B cell (primary cell): Measurements from ENCODE around the gene A1BG. TPM values are rescaled to one million over a fixed set of nuclear protein-coding genes. Genes with fewer than 3 reads are reported as not detected.

ENCODE experiments used
- ATAC-seq: fragments of 200-7000 bp; cut with Tn5 transposase; one replicate; pipeline ENCODE4 v1.10.0; 2021; ENCODE audit warnings: low read depth, mild to moderate bottlenecking, moderate number of reproducible peaks, moderate library complexity
- CTCF ChIA-PET: fragments of 350-600 bp; sonication (Branson Sonifier 250); formaldehyde crosslinking; loops from one replicate; lab custom pipeline; 2021; ENCODE audit warnings: antibody characterized with exemption, inconsistent platforms; lab: Charles Lee
- POLR2A ChIA-PET: fragments of 350-600 bp; sonication (Branson Sonifier 250); formaldehyde crosslinking; loops from one replicate; lab custom pipeline; 2021; ENCODE audit warnings: antibody characterized with exemption; lab: Charles Lee
- DNase-seq: peaks from one replicate; pipeline ENCODE4 v3.0.0; 2013
- H2AFZ ChIP-seq: 2 replicates; pipeline ENCODE4 v1.6.1; 2012; ENCODE audit warnings: mild to moderate bottlenecking, low read depth, low read length; ENCODE audit not compliant: insufficient read depth, poor library complexity, severe bottlenecking
- H3K27ac ChIP-seq, 2 donors: 1 replicate in 1 of 2; 2 replicates in 1 of 2; pipeline ENCODE4 v1.5.1; 2012 to 2013; ENCODE audit warnings: low read length in 2 of 2, mild to moderate bottlenecking in 2 of 2, moderate library complexity in 1 of 2
- H3K27me3 ChIP-seq, 4 experiments: fragments of 200-600 bp in 1 of 4; sonication (generic) in 1 of 4; replicated peaks in 1 of 4; 1 replicate in 2 of 4; 2 replicates in 2 of 4; pipeline versions ENCODE4 v1.6.1 to v1.7.0; 2013 to 2016; ENCODE audit warnings: low read length in 3 of 4, mild to moderate bottlenecking in 2 of 4, mixed read lengths in 1 of 4, moderate library complexity in 1 of 4; ENCODE audit not compliant: insufficient read depth in 4 of 4, control insufficient read depth in 3 of 4; ENCODE audit errors: control extremely low read depth in 1 of 4
- H3K36me3 ChIP-seq, 2 experiments: replicated peaks in 1 of 2; 1 replicate in 1 of 2; 2 replicates in 1 of 2; pipeline versions ENCODE4 v1.6.1 to v1.7.1; 2013; ENCODE audit warnings: low read length in 1 of 2; ENCODE audit not compliant: insufficient read depth in 2 of 2, control insufficient read depth in 1 of 2; ENCODE audit errors: control extremely low read depth in 1 of 2, extremely low read depth in 1 of 2
- H3K4me1 ChIP-seq, 2 donors: fragments of 200-600 bp in 1 of 2; sonication (generic) in 1 of 2; 1 replicate in 1 of 2; 2 replicates in 1 of 2; pipeline versions ENCODE4 v1.5.1 to v1.6.1; 2013 to 2017; ENCODE audit warnings: low read length in 2 of 2; ENCODE audit not compliant: control insufficient read depth in 2 of 2, insufficient read depth in 2 of 2
- H3K4me2 ChIP-seq: replicated peaks from 2 replicates; pipeline ENCODE3; 2012; ENCODE audit warnings: mild to moderate bottlenecking, low read depth, low read length; ENCODE audit not compliant: poor library complexity, severe bottlenecking
- H3K4me3 ChIP-seq, 5 experiments: fragments of 200-600 bp in 1 of 5; sonication (generic) in 1 of 5; 1 replicate in 3 of 5; 2 replicates in 2 of 5; pipeline versions ENCODE4 v1.5.1 to v1.7.0; 2011 to 2016; ENCODE audit warnings: low read length in 4 of 5, mild to moderate bottlenecking in 4 of 5, low read depth in 2 of 5, control low read depth in 1 of 5, moderate library complexity in 1 of 5; ENCODE audit not compliant: insufficient read depth in 1 of 5; ENCODE audit errors: control extremely low read depth in 1 of 5, extremely low read depth in 1 of 5
- H3K79me2 ChIP-seq: fragments of 200-600 bp; sonication (generic); one replicate; pipeline ENCODE4 v1.6.0; 2016; ENCODE audit warnings: low read length; ENCODE audit not compliant: control insufficient read depth, insufficient read depth
- H3K9ac ChIP-seq: fragments of 200-600 bp; sonication (generic); 2 replicates; pipeline ENCODE4 v1.6.1; 2017; ENCODE audit warnings: mild to moderate bottlenecking, low read length, moderate library complexity
- H3K9me3 ChIP-seq, 3 donors: one replicate each; pipeline versions ENCODE4 v1.6.1 to v1.7.1; 2013; ENCODE audit warnings: low read length in 2 of 3; ENCODE audit not compliant: control insufficient read depth in 2 of 3, insufficient read depth in 1 of 3; ENCODE audit errors: control extremely low read depth in 1 of 3
- H4K20me1 ChIP-seq: 2 replicates; pipeline ENCODE4 v1.6.0; 2012; ENCODE audit warnings: mild to moderate bottlenecking, low read length; ENCODE audit not compliant: insufficient read depth, control insufficient read depth, poor library complexity, severe bottlenecking
- H3K27ac Mint-ChIP-seq: one replicate; pipeline ENCODE4 v1.8.0; 2021; ENCODE audit warnings: mixed read lengths
- H3K27me3 Mint-ChIP-seq: one replicate; pipeline ENCODE4 v1.8.0; 2021; ENCODE audit warnings: mixed read lengths
- H3K4me1 Mint-ChIP-seq: one replicate; pipeline ENCODE4 v1.8.0; 2021; ENCODE audit warnings: mixed read lengths
- H3K4me3 Mint-ChIP-seq: one replicate; pipeline ENCODE4 v1.8.0; 2021; ENCODE audit warnings: mixed read lengths
- H3K9me3 Mint-ChIP-seq: one replicate; pipeline ENCODE4 v1.8.0; 2022; ENCODE audit warnings: mixed read lengths; ENCODE audit not compliant: insufficient read depth
- CTCF ChIP-seq: fragments of 200-600 bp; IDR thresholded peaks from one replicate; pipeline ENCODE4 v1.8.0; 2022; ENCODE audit warnings: antibody characterized with exemption, mild to moderate bottlenecking
- EZH2 ChIP-seq: IDR thresholded peaks from 2 replicates; pipeline ENCODE4 v1.6.1; 2012; ENCODE audit warnings: borderline replicate concordance, low read depth, mild to moderate bottlenecking, moderate library complexity, low read length; ENCODE audit not compliant: insufficient read depth, poor library complexity, severe bottlenecking
- WGBS: methylation state at CpG from one replicate; pipeline ENCODE4 v1.1.5; 2013; ENCODE audit warnings: missing lambda C conversion rate; ENCODE audit not compliant: insufficient coverage; 5-methylcytosine and 5-hydroxymethylcytosine counted together
- intact Hi-C: fragments of 100-400 bp; cut with micrococcal nuclease; formaldehyde crosslinking; loops from one replicate; pipeline ENCODE4 v1.10.0; 2022
- polyA plus RNA-seq: library from polyadenylated mRNA; depleted of rRNA; stranded (reverse); fragments of >200 nt; gene quantifications from 2 replicates; pipeline ENCODE4 v1.2.3, GENCODE V29; 2012
- small RNA-seq: library from RNA; depleted of rRNA; stranded (forward); fragments of <200 nt; gene quantifications from one replicate; pipeline ENCODE3, GENCODE V24; 2012; ENCODE audit warnings: low replicate concordance, low read depth; ENCODE audit not compliant: insufficient read length
- total RNA-seq, 2 donors: library from RNA; stranded (reverse); fragments of 120-200 nt in 1 of 2; gene quantifications; 1 replicate in 1 of 2; 2 replicates in 1 of 2; pipeline versions ENCODE4 v1.2.3 to v1.2.4, GENCODE V29; 2013 to 2022

Gene A1BG
- total and polyA plus RNA-seq, 2 donors (not counting 1 experiment from before 2014, with no cell fraction given): 18.4 to 52.6 TPM

- ChIA-PET CTCF (interaction anchor here (0.6 kb wide), 1 partner anchor 280 kb away, joined by 4 read pairs; no protein-coding TSS in a partner anchor), POLR2A (no interaction called here)
- H2AFZ ChIP-seq: no peak overlapping the region
- H4K20me1 ChIP-seq: no peaks in the 10 kb centered on the region
- peaks cover 0 to 13% of the 10 kb centered on the region in 2 experiments for H3K36me3 ChIP-seq
- ATAC-seq (no peak), DNase-seq (no peak)
- H3K79me2 ChIP-seq: peaks cover 25% of the 10 kb centered on the region
- H3K27ac Mint-ChIP-seq: no peak overlapping the region
- TF ChIP-seq CTCF (no peak), EZH2 (no peak)
- peaks cover 4 to 8% of the 10 kb centered on the region in 2 donors for H3K4me1 ChIP-seq
- H3K27me3 Mint-ChIP-seq: no peaks in the 10 kb centered on the region
- peaks cover 13% of the 10 kb centered on the region for H3K4me1 Mint-ChIP-seq
- H3K9ac ChIP-seq: no peak overlapping the region
- WGBS: 97% methylated on average over 7 of the region's 7 CpGs
- H3K9me3 Mint-ChIP-seq: no peaks in the 10 kb centered on the region
- no peak overlapping the region for H3K4me3 ChIP-seq
- no peak overlapping the region for H3K27ac ChIP-seq
- peaks cover 0 to 31% (median 0%) of the 10 kb centered on the region in 3 donors for H3K9me3 ChIP-seq
- H3K27me3 ChIP-seq: no peaks in the 10 kb centered on the region
- intact Hi-C loops: no loop called here
- H3K4me2 ChIP-seq: no peak overlapping the region
- no peak overlapping the region for H3K4me3 Mint-ChIP-seq
Observed at GRCh38 chr19:58300620-58301019, 52.7 kb downstream of the A1BG start.

- Histone ChIP-seq H3K79me2 (peaks cover 22% of the 10 kb centered on the region), H3K4me1 (no peaks in the 10 kb centered on the region), H3K4me3 (no peak overlapping the region), H3K9me3 (peaks cover 0 to 67% (median 18%) of the 10 kb centered on the region in 3 donors), H3K4me2 (no peak overlapping the region), H4K20me1 (no peaks in the 10 kb centered on the region), H2AFZ (no peak overlapping the region), H3K27ac (no peak overlapping the region), H3K9ac (no peak overlapping the region), H3K27me3 (no peaks in the 10 kb centered on the region), H3K36me3 (peaks cover 0 to 48% of the 10 kb centered on the region in 2 experiments)
- ATAC-seq: no peak
- H3K9me3 Mint-ChIP-seq: peaks cover 7% of the 10 kb centered on the region
- POLR2A ChIA-PET: no interaction called here
- CTCF ChIA-PET: no interaction called here
- no peak overlapping the region for H3K4me3 Mint-ChIP-seq
- no peak for DNase-seq
- intact Hi-C loops: no loop called here
- H3K4me1 Mint-ChIP-seq: no peaks in the 10 kb centered on the region
- TF ChIP-seq CTCF (no peak), EZH2 (no peak)
- no CpG with 5 or more reads among the region's 7 CpGs for WGBS
- H3K27me3 Mint-ChIP-seq: no peaks in the 10 kb centered on the region
- no peak overlapping the region for H3K27ac Mint-ChIP-seq
Observed at GRCh38 chr19:58296104-58296503, 57.2 kb downstream of the A1BG start.

Small RNAs within 50 kb of the gene (small RNA-seq; reads per million reads assigned to genes)
- not detected for gene MIR4754
- gene MIR6806: not detected
- not detected for gene RNA5SP473

Other genes with a start within 250 kb of the A1BG start
- gene ZNF329, start 202.7 kb downstream of the A1BG start, total RNA-seq: 12.5 and 17.6 TPM in 2 replicates
- gene ZNF329, start 202.7 kb downstream of the A1BG start, polyA plus RNA-seq: 5.4 and 8.0 TPM in 2 replicates
- 83.7 and 85.4 TPM in 2 replicates for gene ZNF274, start 170.4 kb downstream of the A1BG start, total RNA-seq
- gene ZNF274, start 170.4 kb downstream of the A1BG start, polyA plus RNA-seq: 51.5 and 53.3 TPM in 2 replicates
- gene ZNF544, start 124.6 kb downstream of the A1BG start, total RNA-seq: 65.7 and 75.2 TPM in 2 replicates
- 37.1 and 41.4 TPM in 2 replicates for gene ZNF544, start 124.6 kb downstream of the A1BG start, polyA plus RNA-seq
- gene ZNF8, start 74.5 kb downstream of the A1BG start, total RNA-seq: 7.9 and 8.0 TPM in 2 replicates
- 3.4 and 4.0 TPM in 2 replicates for gene ZNF8, start 74.5 kb downstream of the A1BG start, polyA plus RNA-seq
- gene ERVK3-1, start 48.1 kb downstream of the A1BG start, total RNA-seq: 79.0 and 80.2 TPM in 2 replicates
- 80.7 and 113 TPM in 2 replicates for gene ERVK3-1, start 48.1 kb downstream of the A1BG start, polyA plus RNA-seq
- 7.1 TPM in 2 replicates for gene ZSCAN22, start 26.5 kb downstream of the A1BG start, total RNA-seq
- gene ZSCAN22, start 26.5 kb downstream of the A1BG start, polyA plus RNA-seq: 2.2 and 2.8 TPM in 2 replicates
- 2.7 and 4.4 TPM in 2 replicates for gene ZNF497, start 9.3 kb upstream of the A1BG start, total RNA-seq
- gene ZNF497, start 9.3 kb upstream of the A1BG start, polyA plus RNA-seq: 1.6 and 1.9 TPM in 2 replicates
- gene ZNF837, start 27.5 kb upstream of the A1BG start, total RNA-seq: 3.1 and 4.2 TPM in 2 replicates
- 3.0 and 4.9 TPM in 2 replicates for gene ZNF837, start 27.5 kb upstream of the A1BG start, polyA plus RNA-seq
- gene RPS5, start 33.8 kb upstream of the A1BG start, total RNA-seq: 1,234 and 1,311 TPM in 2 replicates
- gene RPS5, start 33.8 kb upstream of the A1BG start, polyA plus RNA-seq: 3,725 and 4,330 TPM in 2 replicates
- gene RNF225, start 42.2 kb upstream of the A1BG start, total RNA-seq: 0.49 TPM in 1 of 2 replicates, not detected in the other
- gene RNF225, start 42.2 kb upstream of the A1BG start, polyA plus RNA-seq: not detected in 2 replicates
- 12.3 and 14.0 TPM in 2 replicates for gene ZNF584, start 55.2 kb upstream of the A1BG start, total RNA-seq
- gene ZNF584, start 55.2 kb upstream of the A1BG start, polyA plus RNA-seq: 1.5 and 3.0 TPM in 2 replicates
- gene ZNF132, start 86.7 kb upstream of the A1BG start, total RNA-seq: 14.7 and 15.2 TPM in 2 replicates
- 0.72 and 1.6 TPM in 2 replicates for gene ZNF132, start 86.7 kb upstream of the A1BG start, polyA plus RNA-seq
- 15.0 and 17.4 TPM in 2 replicates for gene ZNF324B, start 98.1 kb upstream of the A1BG start, total RNA-seq
- gene ZNF324B, start 98.1 kb upstream of the A1BG start, polyA plus RNA-seq: 4.7 and 5.6 TPM in 2 replicates
- gene ZNF324, start 113.6 kb upstream of the A1BG start, total RNA-seq: 17.6 and 21.0 TPM in 2 replicates
- gene ZNF324, start 113.6 kb upstream of the A1BG start, polyA plus RNA-seq: 12.8 and 14.2 TPM in 2 replicates
- gene ZNF446, start 122.9 kb upstream of the A1BG start, total RNA-seq: 15.0 and 18.5 TPM in 2 replicates
- gene ZNF446, start 122.9 kb upstream of the A1BG start, polyA plus RNA-seq: 12.9 and 18.9 TPM in 2 replicates
- 11.8 and 14.1 TPM in 2 replicates for gene SLC27A5, start 158.5 kb upstream of the A1BG start, total RNA-seq
- gene SLC27A5, start 158.5 kb upstream of the A1BG start, polyA plus RNA-seq: 6.9 and 8.9 TPM in 2 replicates
- gene ZBTB45, start 166.3 kb upstream of the A1BG start, total RNA-seq: 20.9 and 28.4 TPM in 2 replicates
- gene ZBTB45, start 166.3 kb upstream of the A1BG start, polyA plus RNA-seq: 11.4 and 12.6 TPM in 2 replicates
- gene TRIM28, start 190.6 kb upstream of the A1BG start, total RNA-seq: 370 and 394 TPM in 2 replicates
- gene TRIM28, start 190.6 kb upstream of the A1BG start, polyA plus RNA-seq: 569 and 795 TPM in 2 replicates
- 61.7 and 62.5 TPM in 2 replicates for gene CHMP2A, start 201.6 kb upstream of the A1BG start, total RNA-seq
- 97.5 and 138 TPM in 2 replicates for gene CHMP2A, start 201.6 kb upstream of the A1BG start, polyA plus RNA-seq
- gene UBE2M, start 205.1 kb upstream of the A1BG start, total RNA-seq: 57.2 and 66.1 TPM in 2 replicates
- gene UBE2M, start 205.1 kb upstream of the A1BG start, polyA plus RNA-seq: 62.5 and 81.7 TPM in 2 replicates
- 79.4 and 81.4 TPM in 2 replicates for gene MZF1, start 219.8 kb upstream of the A1BG start, total RNA-seq
- gene MZF1, start 219.8 kb upstream of the A1BG start, polyA plus RNA-seq: 92.4 and 95.8 TPM in 2 replicates